RCC 7860 (cell line): ENCODE measurements around the gene CFAP43.

Experiments used
- DNase-seq: peaks from one replicate; pipeline ENCODE4 v3.0.0-alpha.2; 2015; ENCODE audit warnings: low spot score
- FAIRE-seq: peaks from 2 replicates; lab custom pipeline; 2012; peaks lifted over from hg19 to GRCh38; lab: Jason Lieb, UNC

Gene CFAP43

GRCh38 chr10:104103956-104104355, 128.2 kb downstream of the CFAP43 start:
- DNase-seq (no peak), FAIRE-seq (no peak)

GRCh38 chr10:104101902-104102301, 130.3 kb downstream of the CFAP43 start:
- FAIRE-seq: no peak
- DNase-seq: no peak

- FAIRE-seq: no peak
- DNase-seq: no peak
Measured at GRCh38 chr10:104100795-104101194, 131.4 kb downstream of the CFAP43 start.

- no peak for FAIRE-seq
- no peak for DNase-seq
Measured at GRCh38 chr10:104099941-104100340, 132.2 kb downstream of the CFAP43 start.

GRCh38 chr10:104099269-104099668, 132.9 kb downstream of the CFAP43 start:
- no peak for FAIRE-seq

GRCh38 chr10:104098358-104098925, 133.7 kb downstream of the CFAP43 start:
- FAIRE-seq (no peak), DNase-seq (no peak)

More at GRCh38 chr10:104099269-104099668, 132.9 kb downstream of the CFAP43 start:
- DNase-seq: no peak

- peak; percentile 58 for DNase-seq
- FAIRE-seq: peak; percentile 95
Measured at GRCh38 chr10:104096692-104097091, 135.5 kb downstream of the CFAP43 start.

- no peak for DNase-seq
Measured at GRCh38 chr10:104092749-104093148, 139.4 kb downstream of the CFAP43 start.

GRCh38 chr10:104090611-104091010, 141.6 kb downstream of the CFAP43 start:
- FAIRE-seq (no peak), DNase-seq (no peak)

More at GRCh38 chr10:104092749-104093148, 139.4 kb downstream of the CFAP43 start:
- FAIRE-seq: no peak

GRCh38 chr10:104089621-104090020, 142.5 kb downstream of the CFAP43 start:
- FAIRE-seq: no peak
- DNase-seq: no peak

- no peak for DNase-seq
- FAIRE-seq: no peak
Measured at GRCh38 chr10:104088239-104088638, 143.9 kb downstream of the CFAP43 start.

GRCh38 chr10:104085801-104086400, 146.3 kb downstream of the CFAP43 start, which contains the start of gene COL17A1:
Gene COL17A1, minus strand, starts transcription at chr10:104085880. Its CDS starts 5,207 bp downstream, at chr10:104080673.
- DNase-seq: peak; percentile 40
- FAIRE-seq: peak; percentile 33

- DNase-seq: no peak
- FAIRE-seq: no peak
Measured at GRCh38 chr10:104084482-104085142, 147.6 kb downstream of the CFAP43 start.

- no peak for FAIRE-seq
Measured at GRCh38 chr10:104081998-104082397, 150.2 kb downstream of the CFAP43 start.

GRCh38 chr10:104080762-104081161, 151.4 kb downstream of the CFAP43 start:
- FAIRE-seq: no peak
- DNase-seq: peak; percentile 17

More at GRCh38 chr10:104081998-104082397, 150.2 kb downstream of the CFAP43 start:
- no peak for DNase-seq
